ENCODE measurements around the gene MYH10.

- no peak for TF ChIP-seq FOXM1 (IDR thresholded peaks at IDR 0.05; ENCODE audit: low read depth)
- no peak for TF ChIP-seq FOXM1 (CRISPR knock-in tag; IDR thresholded peaks at IDR 0.05; ENCODE audit: low read depth)
- no peak for TF ChIP-seq MEIS2 (IDR thresholded peaks at IDR 0.05; ENCODE audit: partially characterized antibody)
- TF ChIP-seq CTCF (IDR thresholded peaks at IDR 0.05 in 2 of 3, conservative IDR thresholded peaks at IDR 0.05 in 1 of 3; ENCODE audit: insufficient read depth in 2 of 3, low read depth in 1 of 3, low read length in 3 of 3) = no peak
- no peak for TF ChIP-seq ZNF217 (CRISPR knock-in tag; IDR thresholded peaks at IDR 0.05)
- TF ChIP-seq CAMTA2 (CRISPR knock-in tag; conservative IDR thresholded peaks at IDR 0.05) = no peak
- no peak for TF ChIP-seq MEF2D (tag; conservative IDR thresholded peaks at IDR 0.05; ENCODE audit: low read depth)
- TF ChIP-seq YY1 (IDR thresholded peaks at IDR 0.05; ENCODE audit: borderline replicate concordance in 1 of 3, control insufficient read depth in 1 of 3, extremely low read depth in 1 of 3, insufficient read depth in 3 of 3, insufficient read length in 1 of 3, insufficient replicate concordance in 2 of 3, low read depth in 1 of 3, low read length in 2 of 3) = no peak
Observed at GRCh38 chr17:8481089-8481488, 149.4 kb downstream of the MYH10 start.

All from K562 (cell line).